Tibial nerve (tissue), 3 donors: ENCODE data around the gene SPANXN5.
"Not testable (repeated sequence)": the region's sequence is repeated elsewhere in the genome, so short reads cannot be mapped to it uniquely, and the experiment has no call there.

Source experiments
- POLR2A ChIP-seq, 2 donors: fragments of 450-650 bp; IDR thresholded peaks; one replicate each; pipeline ENCODE4 v1.6.1; 2017; ENCODE audit warnings: antibody characterized with exemption in 2 of 2, mild to moderate bottlenecking in 2 of 2, moderate library complexity in 2 of 2
- TF ChIP-seq, protein P1 (sequence below), 5 experiments: fragments of 200-600 bp in 3 of 5; fragments of 450-650 bp in 2 of 5; sonication (generic) in 3 of 5; IDR thresholded peaks; one replicate each; pipeline ENCODE4 v1.5.1; 2016 to 2019; ENCODE audit warnings: antibody characterized with exemption in 5 of 5, mild to moderate bottlenecking in 3 of 5, moderate library complexity in 2 of 5

DNA sequence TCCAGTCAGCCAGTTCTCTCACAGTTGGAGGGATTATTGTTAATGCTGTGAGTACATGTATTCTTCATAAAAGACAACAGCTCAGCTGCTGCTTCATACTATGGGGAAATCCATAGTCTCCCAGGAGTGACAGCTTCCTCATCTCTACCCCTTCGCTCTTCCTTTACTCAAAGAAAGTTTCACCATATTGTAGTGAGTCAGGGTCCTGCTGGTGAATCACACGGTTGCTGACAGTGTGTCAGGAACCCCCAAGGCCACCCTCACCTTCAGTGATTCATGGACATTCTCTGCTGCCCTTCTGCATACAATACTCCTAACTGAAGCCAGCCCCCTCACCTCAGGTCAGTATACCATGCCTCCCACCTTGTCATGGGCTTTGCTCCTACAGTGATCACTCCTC, 7.6 kb upstream of the SPANXN5 start:
- TF ChIP-seq, protein P1, sequence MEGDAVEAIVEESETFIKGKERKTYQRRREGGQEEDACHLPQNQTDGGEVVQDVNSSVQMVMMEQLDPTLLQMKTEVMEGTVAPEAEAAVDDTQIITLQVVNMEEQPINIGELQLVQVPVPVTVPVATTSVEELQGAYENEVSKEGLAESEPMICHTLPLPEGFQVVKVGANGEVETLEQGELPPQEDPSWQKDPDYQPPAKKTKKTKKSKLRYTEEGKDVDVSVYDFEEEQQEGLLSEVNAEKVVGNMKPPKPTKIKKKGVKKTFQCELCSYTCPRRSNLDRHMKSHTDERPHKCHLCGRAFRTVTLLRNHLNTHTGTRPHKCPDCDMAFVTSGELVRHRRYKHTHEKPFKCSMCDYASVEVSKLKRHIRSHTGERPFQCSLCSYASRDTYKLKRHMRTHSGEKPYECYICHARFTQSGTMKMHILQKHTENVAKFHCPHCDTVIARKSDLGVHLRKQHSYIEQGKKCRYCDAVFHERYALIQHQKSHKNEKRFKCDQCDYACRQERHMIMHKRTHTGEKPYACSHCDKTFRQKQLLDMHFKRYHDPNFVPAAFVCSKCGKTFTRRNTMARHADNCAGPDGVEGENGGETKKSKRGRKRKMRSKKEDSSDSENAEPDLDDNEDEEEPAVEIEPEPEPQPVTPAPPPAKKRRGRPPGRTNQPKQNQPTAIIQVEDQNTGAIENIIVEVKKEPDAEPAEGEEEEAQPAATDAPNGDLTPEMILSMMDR (IDR thresholded peaks at IDR 0.05): not testable (repeated sequence)
- not testable (repeated sequence) for TF ChIP-seq POLR2A (IDR thresholded peaks at IDR 0.05)
